Measurements from ENCODE around the gene COL6A2.

DNA sequence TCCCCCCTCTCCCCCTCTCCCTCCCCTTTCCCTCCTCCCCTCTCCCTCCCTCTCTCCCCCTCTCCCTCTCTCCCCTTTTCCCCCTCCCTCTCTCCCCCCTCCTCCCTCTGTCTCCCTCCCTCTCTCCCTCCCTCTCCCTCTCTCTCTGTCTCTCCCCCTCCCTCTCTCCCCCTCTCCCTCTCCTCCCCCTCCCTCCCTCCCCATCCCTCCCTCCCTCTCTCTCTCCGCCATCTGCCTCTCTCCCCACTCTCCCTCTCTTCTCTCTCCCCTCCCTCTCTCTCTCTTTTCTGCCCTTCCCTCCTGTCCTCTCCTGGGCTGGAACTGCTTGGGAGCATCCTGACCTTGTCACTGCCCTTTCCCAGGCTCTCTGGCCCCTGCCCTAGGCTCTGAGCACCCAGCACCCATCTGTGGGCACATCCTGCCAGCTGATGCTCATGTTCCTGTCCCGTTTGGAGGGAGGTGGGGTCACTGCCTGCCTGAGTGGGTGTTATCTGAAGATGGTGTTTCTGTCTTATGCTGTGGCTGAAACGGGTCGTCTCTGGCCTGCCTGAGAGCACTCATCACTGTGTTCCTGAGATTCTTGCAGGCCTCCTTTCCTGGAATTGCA is 46.7 kb downstream of the COL6A2 start:
- TF ChIP-seq, protein P1, sequence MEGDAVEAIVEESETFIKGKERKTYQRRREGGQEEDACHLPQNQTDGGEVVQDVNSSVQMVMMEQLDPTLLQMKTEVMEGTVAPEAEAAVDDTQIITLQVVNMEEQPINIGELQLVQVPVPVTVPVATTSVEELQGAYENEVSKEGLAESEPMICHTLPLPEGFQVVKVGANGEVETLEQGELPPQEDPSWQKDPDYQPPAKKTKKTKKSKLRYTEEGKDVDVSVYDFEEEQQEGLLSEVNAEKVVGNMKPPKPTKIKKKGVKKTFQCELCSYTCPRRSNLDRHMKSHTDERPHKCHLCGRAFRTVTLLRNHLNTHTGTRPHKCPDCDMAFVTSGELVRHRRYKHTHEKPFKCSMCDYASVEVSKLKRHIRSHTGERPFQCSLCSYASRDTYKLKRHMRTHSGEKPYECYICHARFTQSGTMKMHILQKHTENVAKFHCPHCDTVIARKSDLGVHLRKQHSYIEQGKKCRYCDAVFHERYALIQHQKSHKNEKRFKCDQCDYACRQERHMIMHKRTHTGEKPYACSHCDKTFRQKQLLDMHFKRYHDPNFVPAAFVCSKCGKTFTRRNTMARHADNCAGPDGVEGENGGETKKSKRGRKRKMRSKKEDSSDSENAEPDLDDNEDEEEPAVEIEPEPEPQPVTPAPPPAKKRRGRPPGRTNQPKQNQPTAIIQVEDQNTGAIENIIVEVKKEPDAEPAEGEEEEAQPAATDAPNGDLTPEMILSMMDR (IDR thresholded peaks at IDR 0.05; ENCODE audit: low read depth, low read length, poor library complexity, severe bottlenecking) = no peak
- no peak for TF ChIP-seq EZH2phosphoT487 (IDR thresholded peaks at IDR 0.05; ENCODE audit: borderline replicate concordance, low read length)

Measured in DOHH2 (cell line).